Activated CD4-positive, CD25-positive, alpha-beta regulatory T cell treated with anti-CD3 and anti-CD28 coated beads, Interleukin-2, amount 50 U/mL, for 72 hours (primary cell): ENCODE results near the gene GNB5.

Experiments used
- DNase-seq: peaks from one replicate; pipeline ENCODE4 v3.0.0; 2021

The GNB5 gene

GRCh38 chr15:52164631-52165265, 26.4 kb downstream of the GNB5 start:
- DNase-seq = no peak

- DNase-seq = no peak
These were observed 27.6 kb downstream of the GNB5 start for GRCh38 chr15:52163321-52164190.

- DNase-seq = no peak
These were observed 28.3 kb downstream of the GNB5 start for GRCh38 chr15:52162876-52163275.

GRCh38 chr15:52162260-52162659, 28.9 kb downstream of the GNB5 start:
- DNase-seq = no peak

- DNase-seq = no peak
These were observed 29.7 kb downstream of the GNB5 start for GRCh38 chr15:52161406-52161966.

GRCh38 chr15:52159645-52160044, 31.5 kb downstream of the GNB5 start:
- DNase-seq = no peak

GRCh38 chr15:52158084-52158765, 33.0 kb downstream of the GNB5 start:
- no peak for DNase-seq

GRCh38 chr15:52155878-52156277, 35.3 kb downstream of the GNB5 start:
- DNase-seq = no peak

- no peak for DNase-seq
These were observed 36.0 kb downstream of the GNB5 start for GRCh38 chr15:52154896-52155865.

- DNase-seq = no peak
These were observed 37.0 kb downstream of the GNB5 start for GRCh38 chr15:52153900-52154895.

- DNase-seq = no peak
These were observed 39.8 kb downstream of the GNB5 start for GRCh38 chr15:52151353-52151752.

- DNase-seq = no peak
These were observed 40.3 kb downstream of the GNB5 start for GRCh38 chr15:52150871-52151270.

- DNase-seq = no peak
These were observed 41.0 kb downstream of the GNB5 start for GRCh38 chr15:52150043-52150825.

- DNase-seq = no peak
These were observed 42.8 kb downstream of the GNB5 start for GRCh38 chr15:52148403-52148802.

- no peak for DNase-seq
These were observed 44.4 kb downstream of the GNB5 start for GRCh38 chr15:52146776-52147175.

- no peak for DNase-seq
These were observed 44.9 kb downstream of the GNB5 start for GRCh38 chr15:52146261-52146660.

GRCh38 chr15:52144656-52145178, 46.5 kb downstream of the GNB5 start:
- no peak for DNase-seq

GRCh38 chr15:52143873-52144272, 47.3 kb downstream of the GNB5 start:
- DNase-seq = no peak

- no peak for DNase-seq
These were observed 50.5 kb downstream of the GNB5 start for GRCh38 chr15:52140646-52141045.
